ENCODE measurements around the gene HCFC1.
A peak's percentile ranks its signal among the peaks of the same experiment; 100 is the strongest.

Gene HCFC1

DNA sequence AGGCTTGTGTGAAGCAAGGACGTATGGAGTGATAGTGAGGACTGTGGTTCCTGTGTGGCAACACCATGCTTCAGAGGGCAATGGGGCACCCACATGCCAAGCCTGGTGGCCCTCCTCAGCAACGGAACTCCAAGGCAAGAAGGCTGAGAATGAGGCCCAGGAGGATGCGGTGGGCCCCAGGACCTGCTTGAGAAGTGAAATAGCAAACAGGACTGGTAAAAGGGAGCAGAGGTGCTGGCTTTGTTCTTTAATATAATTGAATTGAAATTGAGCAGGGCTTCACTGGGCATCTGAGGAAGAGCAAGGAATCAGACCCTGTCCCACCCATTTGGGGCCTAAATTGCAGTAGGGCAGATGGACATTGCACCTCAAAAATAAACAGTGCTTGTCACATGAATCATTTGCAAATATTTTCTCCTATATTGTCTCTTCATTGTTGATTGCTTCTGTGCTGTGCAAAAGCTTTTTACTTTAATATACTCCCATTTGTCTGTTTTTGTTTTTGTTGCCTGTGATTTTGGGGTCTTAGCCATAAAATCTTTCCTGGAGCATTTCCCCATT is 3.2 kb upstream of the HCFC1 start:
- DNase-seq (ENCODE audit: low read depth in 2 of 2, low spot score in 1 of 2): no peak

DNA sequence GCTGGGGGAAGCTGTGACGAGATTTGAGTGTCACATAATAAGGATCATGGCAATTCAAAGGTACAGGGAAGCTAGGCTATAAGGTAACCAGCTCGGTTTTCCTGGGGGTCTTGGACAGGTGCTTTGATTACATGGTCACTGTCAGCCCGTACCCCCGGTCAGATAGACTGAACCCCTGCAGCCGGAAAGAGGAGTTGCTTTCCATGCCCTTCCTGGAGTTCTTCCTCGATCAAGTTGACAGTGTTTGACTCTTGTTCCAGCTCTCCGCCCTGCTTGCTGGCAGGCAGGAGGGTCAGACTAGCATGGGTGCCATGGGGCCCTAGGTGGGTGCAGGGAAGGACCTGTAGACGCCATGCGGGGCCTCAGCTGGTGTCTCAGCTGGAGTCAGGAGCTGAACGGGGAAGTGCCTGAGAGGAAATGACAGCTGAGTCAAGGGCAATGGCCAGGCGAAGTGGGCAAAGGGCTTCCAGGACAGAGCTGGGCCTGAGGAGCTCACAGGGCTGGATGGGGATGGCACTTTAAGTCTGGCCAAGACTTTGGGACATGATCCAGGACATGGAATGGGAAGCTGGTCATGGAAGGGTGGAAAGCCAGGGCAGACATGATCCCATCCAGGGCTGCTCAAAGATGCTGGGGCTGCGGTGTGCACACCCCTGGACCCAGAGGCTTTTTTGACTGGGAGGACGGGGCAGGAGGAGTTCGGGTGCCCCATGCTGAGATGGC is 2.5 kb upstream of the HCFC1 start:
- DNase-seq (ENCODE audit: low read depth in 2 of 2, low spot score in 1 of 2): no peak

DNA sequence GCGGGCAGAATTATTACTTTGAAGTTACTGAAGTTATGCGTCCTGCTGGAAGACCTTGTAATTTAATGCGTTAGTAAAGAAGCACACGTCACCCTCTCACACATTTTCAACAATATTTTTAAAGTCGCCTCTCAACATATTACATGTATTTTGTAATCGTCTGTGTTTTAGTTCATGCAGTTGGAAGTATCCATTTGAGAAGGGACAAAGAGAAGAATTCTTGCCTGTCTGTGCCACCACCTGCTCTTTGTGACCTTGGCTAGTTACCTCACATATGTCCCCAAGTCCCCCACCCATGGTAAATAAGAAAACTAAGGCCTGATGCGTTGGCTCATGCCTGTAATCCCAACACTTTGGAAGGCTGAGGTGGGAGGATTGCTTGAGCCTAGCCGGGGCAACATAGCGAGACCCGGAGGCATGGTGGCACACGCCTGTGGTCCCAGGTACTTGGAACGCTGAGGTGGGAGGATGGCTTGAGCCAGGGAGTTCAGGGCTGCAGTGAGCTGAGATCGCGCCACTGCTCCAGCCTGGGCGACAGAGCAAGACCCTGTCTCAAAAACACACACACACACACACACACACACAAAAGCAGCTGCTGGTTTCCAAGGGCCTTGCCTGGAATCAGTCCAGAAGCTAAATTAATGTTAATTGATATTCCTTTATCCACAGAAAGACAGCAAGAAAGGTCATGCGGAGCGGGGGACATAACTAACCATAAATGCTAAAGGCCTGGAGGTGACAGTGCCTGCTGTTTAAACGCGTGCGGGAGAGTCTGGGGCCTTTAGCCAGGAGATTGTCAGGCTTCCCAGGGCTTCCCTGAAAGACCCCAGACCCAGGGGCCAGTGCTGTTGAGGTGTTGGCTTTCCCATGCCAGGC is 1.7 kb upstream of the HCFC1 start:
- DNase-seq (ENCODE audit: low read depth in 2 of 2, low spot score in 1 of 2): no peak

DNA sequence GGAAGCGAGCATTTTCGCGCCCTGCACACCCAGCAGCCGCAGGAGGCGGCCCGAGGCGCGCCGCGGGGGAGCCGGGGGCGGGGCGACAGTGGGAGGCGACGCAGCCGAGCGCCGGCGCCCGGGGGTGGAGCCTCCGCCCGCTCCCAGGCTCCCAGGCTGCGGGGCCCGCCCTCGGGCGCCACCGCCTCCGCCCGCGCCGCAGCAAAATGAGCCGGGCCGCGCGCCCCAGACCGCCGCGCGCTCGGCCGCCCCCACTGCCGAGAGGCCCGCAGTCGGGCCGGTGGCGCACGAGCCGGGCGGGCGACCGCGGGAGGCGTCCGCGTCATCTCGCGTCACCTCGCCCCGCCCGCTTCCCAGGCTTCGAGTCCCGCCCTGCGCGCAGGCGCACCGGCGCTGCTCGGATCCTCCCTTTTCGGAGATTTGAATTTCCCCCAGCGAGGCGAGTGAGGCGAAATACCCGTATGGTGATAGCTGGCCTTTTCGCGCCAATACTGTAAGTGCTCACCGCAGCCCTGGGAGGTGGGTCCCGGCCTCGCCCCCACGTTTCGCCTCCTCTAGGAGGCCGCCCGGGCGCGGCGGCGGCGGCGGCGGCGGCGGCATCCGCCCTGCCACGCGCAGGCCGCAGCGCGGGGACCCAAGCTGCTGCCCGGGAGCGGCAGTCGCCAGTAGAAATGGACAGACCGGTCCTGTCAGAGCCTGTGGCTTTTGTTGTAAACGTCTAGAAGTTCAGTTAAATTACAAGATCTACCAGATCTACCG is 929 bp upstream of the HCFC1 start, which contains the start of gene TMEM187:
TSS of gene TMEM187 (plus strand) at position 387 of the 759 bp plus-strand sequence. CDS start 9,309 bp downstream, outside the sequence.
- DNase-seq (ENCODE audit: low read depth in 2 of 2, low spot score in 1 of 2): peak; percentile 69 to 76

DNA sequence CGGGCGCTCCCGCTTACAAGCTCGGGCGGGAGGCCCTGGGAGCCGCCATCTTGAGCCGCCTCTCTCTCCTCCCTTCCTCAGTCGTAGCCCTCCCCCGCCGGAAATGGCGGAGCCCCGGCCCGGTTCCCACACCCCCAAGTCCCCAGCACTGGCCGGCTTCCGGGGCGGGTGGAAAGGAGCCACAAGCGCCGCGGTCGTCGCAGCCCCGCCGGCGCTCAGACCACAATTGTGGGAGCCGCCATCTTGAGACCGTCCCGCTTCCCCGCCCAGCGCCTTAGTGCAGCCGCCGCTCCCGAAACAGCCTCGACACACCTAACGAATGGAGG is 531 bp downstream of the HCFC1 start:
- DNase-seq (ENCODE audit: low read depth in 2 of 2, low spot score in 1 of 2): peak; percentile 69 to 76

DNA sequence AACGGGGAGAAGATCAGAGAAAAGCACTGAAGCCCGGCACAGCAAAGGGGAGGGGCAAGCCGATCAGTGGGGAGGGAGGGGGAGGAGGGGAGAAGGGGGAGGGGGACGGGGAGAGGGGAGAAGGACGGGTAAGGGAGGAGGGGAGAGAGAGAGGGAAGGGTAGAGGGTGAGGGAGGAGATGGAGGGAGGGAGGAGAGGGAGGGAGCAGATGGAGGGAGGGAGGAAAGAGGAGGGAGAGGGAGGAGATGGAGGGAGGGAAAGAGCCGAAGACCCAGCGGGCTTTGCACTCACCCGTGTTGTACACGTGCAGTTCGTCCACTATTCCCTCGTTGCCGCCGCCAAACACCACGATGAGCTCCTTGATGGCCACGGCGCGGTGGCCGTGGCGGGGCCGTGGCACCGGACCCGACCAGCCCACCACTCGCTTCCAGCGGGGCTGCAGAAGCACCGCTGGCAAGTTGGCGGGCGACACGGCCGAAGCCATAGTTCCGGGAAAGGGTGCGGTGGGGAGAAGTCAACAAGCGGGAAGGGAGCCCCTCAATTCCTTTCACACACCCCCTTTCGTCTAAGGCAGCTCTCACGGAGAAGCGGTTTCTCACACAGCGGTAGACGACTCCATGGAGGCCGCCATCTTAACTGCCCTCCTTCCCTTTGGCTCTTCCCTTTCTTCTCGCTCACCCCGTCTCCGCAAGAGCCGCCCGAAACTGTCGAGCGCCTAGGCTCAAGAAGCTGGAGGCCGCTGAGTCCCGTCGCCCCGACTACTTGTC is 1.1 kb downstream of the HCFC1 start:
- no peak for DNase-seq (ENCODE audit: low read depth in 2 of 2, low spot score in 1 of 2)

DNA sequence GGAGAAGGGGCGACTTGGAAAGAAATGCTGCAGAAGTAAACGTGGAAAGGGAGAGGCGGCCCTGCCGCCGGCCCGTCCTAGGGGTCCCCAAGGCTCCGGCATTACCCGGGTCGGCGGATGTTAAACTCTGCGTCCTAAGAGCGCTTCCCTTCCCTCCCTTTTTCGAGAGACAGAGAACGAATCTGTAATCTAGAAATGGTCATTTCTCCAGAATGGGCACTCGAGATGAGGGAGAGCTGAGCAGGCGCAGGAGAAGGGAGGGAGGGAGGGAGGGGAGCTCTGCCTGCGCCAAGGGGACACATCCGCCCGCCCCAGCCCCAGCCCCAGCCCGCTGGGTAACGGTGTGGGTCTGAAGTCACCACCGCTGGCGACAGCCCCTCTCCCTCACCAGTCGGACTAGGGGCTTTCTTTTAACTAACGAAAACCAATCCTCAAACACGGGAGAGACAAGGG is 1.7 kb downstream of the HCFC1 start:
- DNase-seq (ENCODE audit: low read depth in 2 of 2, low spot score in 1 of 2): no peak

DNA sequence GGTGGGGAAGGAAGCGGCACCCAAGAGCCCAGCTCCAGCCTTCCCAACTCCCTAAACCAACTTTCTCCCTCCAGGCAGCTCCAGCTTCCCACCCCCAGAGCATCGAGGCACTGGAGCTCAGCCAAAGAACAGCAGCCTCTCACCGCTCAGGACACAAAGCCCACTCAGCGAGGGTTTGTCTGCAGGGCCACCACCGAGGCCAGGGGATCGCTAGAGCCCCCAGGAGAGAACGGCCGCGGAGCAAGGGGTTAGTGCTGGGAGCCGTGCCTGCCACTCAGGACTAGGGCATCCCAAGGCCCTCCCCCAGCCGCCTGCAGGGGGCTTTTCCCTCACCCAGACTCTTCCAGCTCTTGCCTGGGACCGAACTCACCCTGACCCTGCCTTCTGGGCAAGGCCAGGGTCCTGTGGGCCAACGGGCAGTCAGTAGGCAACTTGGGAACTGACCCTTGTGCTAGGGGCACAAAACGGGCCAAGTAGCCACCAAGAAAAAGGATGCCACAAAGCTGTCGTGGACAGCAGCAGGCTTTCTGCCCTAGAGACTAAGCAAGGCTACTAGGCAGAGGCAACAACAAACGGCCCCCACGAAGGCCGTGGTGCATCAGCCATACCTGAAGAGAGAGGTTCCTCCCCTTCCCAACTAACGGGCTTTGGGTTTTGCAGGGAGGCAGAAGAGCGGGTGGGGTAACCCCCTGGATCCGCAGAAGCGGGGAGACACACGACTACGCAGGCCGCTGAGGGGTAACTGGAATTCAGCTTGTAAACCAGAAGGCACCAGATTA is 2.3 kb downstream of the HCFC1 start:
- DNase-seq (ENCODE audit: low read depth in 2 of 2, low spot score in 1 of 2): no peak

DNA sequence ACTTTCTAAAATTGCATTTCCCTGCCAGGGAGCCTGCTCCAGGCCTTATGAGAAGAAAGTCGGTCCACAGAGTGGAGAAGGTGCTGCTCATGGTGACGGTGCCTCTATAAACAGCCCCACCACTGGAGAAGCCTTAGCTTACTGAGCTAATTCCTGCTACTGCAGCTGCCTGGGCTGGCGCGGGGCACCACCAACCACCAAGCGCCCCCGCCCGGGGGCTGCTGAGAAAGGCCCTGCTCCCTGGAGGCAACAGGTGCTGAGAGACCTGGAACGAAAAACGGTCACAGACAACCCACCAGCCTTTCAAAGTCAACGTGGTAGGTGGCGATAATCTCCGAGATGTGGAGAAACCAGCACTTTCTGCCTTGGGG is 2.9 kb downstream of the HCFC1 start:
- DNase-seq (ENCODE audit: low read depth in 2 of 2, low spot score in 1 of 2): no peak

DNA sequence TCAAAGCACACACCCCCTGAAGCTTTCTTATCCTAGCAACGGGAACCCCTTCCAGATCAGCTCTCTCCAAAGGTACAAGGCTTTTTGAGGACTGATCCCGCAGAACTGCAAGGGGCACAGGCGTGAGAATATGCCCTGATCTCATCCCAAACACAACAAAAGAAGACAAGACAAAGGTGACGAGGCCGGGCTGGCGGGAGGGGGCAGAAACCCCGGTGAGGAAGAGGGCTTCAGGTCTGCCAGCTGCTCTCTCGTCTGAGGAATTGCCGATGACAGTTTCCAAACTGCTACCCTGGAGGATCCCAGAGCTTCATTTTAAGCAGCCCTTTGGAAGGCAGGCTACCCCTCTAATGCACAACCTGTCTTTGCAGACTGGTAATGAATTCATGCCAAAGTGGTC is 3.4 kb downstream of the HCFC1 start:
- DNase-seq (ENCODE audit: low read depth in 2 of 2, low spot score in 1 of 2): no peak

DNA sequence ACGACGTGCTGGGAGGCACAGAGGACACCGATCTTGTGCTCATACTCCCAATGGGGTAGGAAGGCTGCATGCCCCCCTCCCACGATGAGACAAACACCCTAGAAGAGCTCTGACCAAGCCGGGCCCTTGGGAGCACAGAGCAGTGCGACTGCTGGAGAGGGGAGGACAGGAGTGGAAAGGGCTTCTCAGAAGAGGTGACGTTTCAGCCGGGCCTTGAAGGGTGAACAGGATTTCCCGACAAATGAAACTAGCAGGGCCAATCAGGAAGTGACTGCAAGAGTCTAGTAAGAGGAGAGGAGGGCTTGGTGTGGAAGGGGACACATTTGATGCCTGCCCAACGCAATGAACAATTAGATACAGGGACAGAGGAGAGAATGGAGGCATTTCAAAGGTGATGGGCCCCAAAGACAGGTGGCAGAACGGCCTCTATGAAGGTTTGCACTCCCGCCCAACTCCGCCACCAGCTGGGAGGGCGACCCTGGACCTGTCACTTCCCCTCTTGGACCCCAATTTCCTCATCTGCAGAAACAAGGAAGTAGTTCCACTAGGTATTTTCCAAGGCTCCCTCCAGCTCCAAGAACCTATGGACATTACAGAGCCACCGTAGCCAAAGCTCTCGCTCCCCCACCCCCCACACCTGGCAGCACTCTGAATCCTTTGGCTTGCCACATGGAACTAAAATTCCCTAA is 3.9 kb downstream of the HCFC1 start:
- DNase-seq (ENCODE audit: low read depth in 2 of 2, low spot score in 1 of 2): no peak

DNA sequence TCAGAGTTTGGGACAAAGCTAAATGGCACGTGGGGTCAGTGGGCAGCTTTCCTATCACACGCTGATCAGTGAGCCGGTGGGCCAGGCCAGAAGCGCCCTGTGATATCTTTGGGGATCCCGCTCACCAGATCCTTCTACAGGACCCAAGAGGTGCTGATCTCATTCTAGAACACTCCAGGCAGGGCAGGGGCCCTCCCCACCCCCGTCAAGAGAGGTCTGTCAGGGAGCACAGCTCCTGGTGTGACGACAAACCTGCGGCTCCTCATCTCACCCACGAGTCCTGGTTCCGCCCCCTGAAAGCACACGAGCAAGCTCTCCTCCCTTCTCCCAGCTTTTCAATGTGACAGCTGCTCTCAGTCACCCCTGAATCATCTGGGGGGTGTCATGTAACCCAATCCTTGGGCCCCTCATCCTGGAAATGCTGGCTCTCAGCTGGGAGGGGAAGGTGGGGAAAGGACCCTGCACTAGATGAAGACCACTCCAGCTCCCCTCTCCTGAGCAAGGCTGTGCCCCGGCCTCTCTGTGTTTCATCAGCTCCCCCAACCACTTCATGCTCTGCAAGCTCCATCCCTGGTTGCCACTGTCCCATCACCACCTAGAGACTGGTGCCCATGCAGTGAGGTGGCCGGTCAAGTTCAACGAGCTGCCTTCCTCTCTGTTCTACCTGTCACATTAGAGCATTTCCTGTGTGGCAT is 4.6 kb downstream of the HCFC1 start:
- no peak for DNase-seq (ENCODE audit: low read depth in 2 of 2, low spot score in 1 of 2)

DNA sequence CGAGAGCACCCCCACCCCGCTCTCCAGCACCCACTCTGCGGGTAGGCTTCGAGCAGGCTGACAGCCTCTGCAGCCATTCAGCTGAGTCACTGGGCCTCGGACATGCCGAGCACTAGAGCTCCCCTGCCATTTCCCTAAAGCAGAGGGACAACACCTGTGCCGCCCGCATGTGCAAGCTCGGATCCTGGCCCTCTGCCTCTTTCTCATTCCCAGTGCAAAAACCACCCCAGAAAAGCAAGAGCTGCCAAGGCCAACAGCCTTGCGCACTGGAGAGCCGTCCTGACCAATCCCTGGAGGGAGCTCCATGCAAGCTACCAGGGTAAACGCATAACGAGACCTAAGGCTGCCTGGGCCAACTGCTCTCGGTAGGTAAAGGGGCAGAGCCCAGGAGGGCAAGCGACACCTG is 5.3 kb downstream of the HCFC1 start:
- DNase-seq (ENCODE audit: low read depth in 2 of 2, low spot score in 1 of 2): no peak

DNA sequence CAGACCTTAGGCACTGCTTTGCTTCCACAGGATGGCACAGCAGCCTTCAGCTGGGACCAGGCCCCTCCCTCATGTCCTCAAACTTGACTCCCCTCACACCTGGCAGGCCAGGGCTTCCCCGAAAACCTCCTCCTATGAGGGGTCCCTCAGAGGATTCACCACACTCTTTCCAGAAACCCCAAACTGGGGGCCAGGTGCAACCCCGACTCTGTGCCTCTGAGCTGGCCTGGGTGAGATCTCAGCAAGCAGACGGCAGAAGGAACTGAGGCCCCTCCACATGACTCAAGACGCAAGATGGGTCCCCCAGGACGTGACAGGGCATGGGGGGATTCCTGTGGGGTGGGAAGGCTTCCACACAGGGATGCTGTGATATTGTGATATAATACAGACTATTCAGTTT is 6.2 kb downstream of the HCFC1 start:
- DNase-seq (ENCODE audit: low read depth in 2 of 2, low spot score in 1 of 2): no peak

DNA sequence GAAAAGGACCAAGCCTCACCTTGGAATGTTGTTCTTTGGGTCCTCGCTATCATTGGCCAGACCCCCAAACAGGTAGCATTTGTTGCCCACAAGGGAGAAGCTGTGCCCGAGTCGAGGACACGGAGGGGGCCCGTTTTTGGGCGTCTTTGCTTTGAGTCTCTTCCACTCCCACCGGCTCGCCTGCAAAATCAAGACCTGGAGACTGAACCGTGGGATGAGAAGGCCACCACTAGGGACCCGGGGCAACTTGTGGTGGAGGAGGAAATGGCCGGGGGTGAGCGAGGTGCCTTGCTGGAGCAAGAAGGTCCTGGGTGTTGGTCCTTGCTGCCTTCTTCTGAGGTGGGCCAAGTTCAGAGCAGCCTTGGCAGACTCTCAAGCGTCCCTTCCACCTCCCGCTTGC is 7.5 kb downstream of the HCFC1 start:
- DNase-seq (ENCODE audit: low read depth in 2 of 2, low spot score in 1 of 2): no peak

DNA sequence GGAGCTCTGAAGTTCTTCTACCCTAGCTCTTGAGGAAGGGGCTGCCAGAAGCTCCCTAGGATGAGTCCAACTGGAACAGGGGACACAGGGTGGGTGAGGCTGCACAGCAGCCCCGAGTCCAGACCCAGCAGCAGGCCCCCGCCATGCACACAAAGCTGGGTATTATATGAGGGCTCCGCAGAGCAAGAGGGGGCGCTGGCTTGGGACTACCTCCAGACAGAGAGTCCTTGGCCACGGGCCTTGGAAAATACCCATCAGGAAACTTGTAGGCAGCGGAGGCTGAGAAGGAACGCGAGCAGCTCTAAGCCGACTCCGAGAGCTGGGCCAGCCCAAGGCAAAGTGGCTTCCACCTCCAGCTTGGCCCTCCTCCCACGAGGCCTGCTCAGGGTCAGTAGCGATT is 8.1 kb downstream of the HCFC1 start:
- DNase-seq (ENCODE audit: low read depth in 2 of 2, low spot score in 1 of 2): no peak

DNA sequence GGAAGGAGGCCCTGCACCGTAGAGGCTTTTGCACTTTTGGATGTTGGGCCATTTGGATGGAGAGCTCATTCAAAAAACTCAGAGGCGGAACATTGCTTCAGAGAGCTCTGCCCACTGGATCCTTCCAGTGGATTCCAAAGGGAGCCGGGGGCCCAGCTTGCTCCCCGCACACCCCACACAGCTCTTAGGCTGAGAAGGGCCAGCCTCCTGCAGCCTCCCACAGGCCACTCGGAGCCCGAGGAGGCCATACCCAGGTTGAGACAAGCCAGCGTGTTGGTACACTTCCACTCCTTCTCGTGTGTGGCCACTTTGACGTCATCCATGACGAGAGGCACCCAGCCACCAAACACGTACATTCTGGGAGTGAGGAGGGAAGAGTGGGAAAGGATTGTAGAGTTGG is 10.3 kb downstream of the HCFC1 start:
- DNase-seq (ENCODE audit: low read depth in 2 of 2, low spot score in 1 of 2): no peak

DNA sequence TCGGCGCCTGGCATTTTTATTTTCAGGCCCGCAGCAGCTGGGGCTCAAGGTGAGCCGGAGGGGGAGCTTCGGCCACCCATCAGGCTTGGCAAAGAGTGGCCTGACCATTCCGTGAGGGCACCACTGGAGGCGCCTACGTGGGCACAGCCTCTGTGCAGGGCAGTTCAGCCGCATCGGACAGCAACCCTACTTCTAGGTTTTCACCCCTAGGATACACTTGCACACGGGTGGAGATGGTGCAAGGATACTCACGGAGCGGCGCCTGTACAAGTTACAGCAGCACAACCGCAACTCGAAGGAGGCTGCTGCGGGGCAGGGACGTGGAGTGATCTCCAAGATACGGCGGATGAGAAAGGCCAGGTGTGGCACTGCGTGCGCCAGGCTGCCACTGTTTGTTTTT is 10.8 kb downstream of the HCFC1 start:
- no peak for DNase-seq (ENCODE audit: low read depth in 2 of 2, low spot score in 1 of 2)

DNA sequence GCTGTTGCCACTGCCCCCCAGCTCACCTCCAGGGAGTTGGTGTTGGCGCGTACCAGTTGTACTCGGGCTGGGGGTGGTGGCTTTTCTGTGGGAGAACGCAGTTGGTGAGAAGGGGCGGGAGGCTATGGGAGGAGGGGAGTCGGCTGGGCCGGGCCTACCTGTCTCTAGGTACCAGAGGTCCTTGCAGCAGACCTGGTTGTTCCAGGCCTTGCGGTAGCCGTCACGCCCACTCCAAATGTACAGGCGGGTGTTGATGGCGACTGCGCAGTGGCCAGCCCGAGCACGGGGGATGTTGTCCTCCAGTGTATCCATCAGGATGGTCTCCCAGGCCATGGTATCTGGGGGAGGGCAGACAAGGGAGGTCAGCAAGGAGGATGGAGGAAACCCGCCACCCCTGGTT is 11.5 kb downstream of the HCFC1 start:
- DNase-seq (ENCODE audit: low read depth in 2 of 2, low spot score in 1 of 2): no peak

All from stimulated activated CD8-positive, alpha-beta memory T cell treated with anti-CD3 and anti-CD28 coated beads, Interleukin-4, amount 100 ng/mL, for 1 hour (primary cell).